HT1080 (cell line): Measurements from ENCODE around the gene MKRN2. TPM values are rescaled to one million over a fixed set of nuclear protein-coding genes. Genes with fewer than 3 reads are reported as not detected.

ENCODE experiments used
- DNase-seq: peaks from one replicate; pipeline ENCODE4 v3.0.0-alpha.2; 2015; ENCODE audit warnings: low read depth
- total RNA-seq: library from RNA; depleted of rRNA; stranded (reverse); fragments of >200 nt; shearing (Covaris generic); gene quantifications from 2 replicates; pipeline ENCODE4 v1.2.3, GENCODE V29; 2014

MKRN2 gene
- total RNA-seq, 1 experiment from 2014 or later, result 37.3 TPM

- DNase-seq, result no peak
Observed at GRCh38 chr3:12549971-12550760, 6.7 kb upstream of the MKRN2 start.

- peak; percentile 4 for DNase-seq
Observed at GRCh38 chr3:12553921-12554391, 2.9 kb upstream of the MKRN2 start.

GRCh38 chr3:12556314-12556689 lies 585 bp upstream of the MKRN2 start:
- no peak for DNase-seq

GRCh38 chr3:12557473-12558100 lies 700 bp downstream of the MKRN2 start:
- DNase-seq, result no peak

- no peak for DNase-seq
Observed at GRCh38 chr3:12558706-12559105, 1.8 kb downstream of the MKRN2 start.

GRCh38 chr3:12559520-12559919 lies 2.6 kb downstream of the MKRN2 start:
- no peak for DNase-seq

- DNase-seq, result no peak
Observed at GRCh38 chr3:12560505-12561190, 3.8 kb downstream of the MKRN2 start.

- no peak for DNase-seq
Observed at GRCh38 chr3:12561397-12561796, 4.5 kb downstream of the MKRN2 start.

- DNase-seq, result no peak
Observed at GRCh38 chr3:12562451-12562850, 5.6 kb downstream of the MKRN2 start.

GRCh38 chr3:12566976-12567375 lies 10.1 kb downstream of the MKRN2 start:
- DNase-seq, result no peak

- DNase-seq, result no peak
Observed at GRCh38 chr3:12568747-12569146, 11.9 kb downstream of the MKRN2 start.

- no peak for DNase-seq
Observed at GRCh38 chr3:12569836-12570235, 12.9 kb downstream of the MKRN2 start.

- no peak for DNase-seq
Observed at GRCh38 chr3:12571986-12572385, 15.1 kb downstream of the MKRN2 start.

GRCh38 chr3:12574131-12574530 lies 17.2 kb downstream of the MKRN2 start:
- no peak for DNase-seq

- DNase-seq, result no peak
Observed at GRCh38 chr3:12574661-12575060, 17.8 kb downstream of the MKRN2 start.

- DNase-seq, result no peak
Observed at GRCh38 chr3:12577379-12577778, 20.5 kb downstream of the MKRN2 start.

- no peak for DNase-seq
Observed at GRCh38 chr3:12578742-12579141, 21.9 kb downstream of the MKRN2 start.

GRCh38 chr3:12579456-12579855 lies 22.6 kb downstream of the MKRN2 start:
- DNase-seq, result no peak

GRCh38 chr3:12579905-12580304 lies 23.0 kb downstream of the MKRN2 start:
- peak; percentile 48 for DNase-seq

GRCh38 chr3:12582730-12583129 lies 25.8 kb downstream of the MKRN2 start:
- no peak for DNase-seq

GRCh38 chr3:12583280-12583679 lies 26.4 kb downstream of the MKRN2 start:
- no peak for DNase-seq

- no peak for DNase-seq
Observed at GRCh38 chr3:12584083-12584482, 27.2 kb downstream of the MKRN2 start.
